ENCODE measurements around the gene IRX2.

DNA sequence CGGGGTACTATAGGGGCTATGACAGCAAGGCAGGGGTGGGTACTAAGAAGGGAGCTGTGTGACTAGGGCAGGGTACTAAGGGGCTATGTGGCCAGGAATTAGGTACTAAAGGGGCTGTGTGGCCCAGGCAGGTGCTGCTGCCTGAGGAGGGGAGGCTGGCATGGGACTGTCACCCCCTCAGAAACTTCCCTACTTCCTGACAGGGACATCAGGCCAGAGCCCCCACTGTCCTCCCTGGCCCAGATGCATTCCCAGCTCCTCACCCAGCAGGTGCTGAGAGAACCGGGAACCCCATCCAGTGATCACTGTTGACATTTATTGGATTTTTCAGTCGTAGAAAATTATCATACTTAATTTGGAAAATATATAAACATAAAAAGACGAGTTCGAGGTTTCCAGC, 26.6 kb downstream of the IRX2 start:
- TF ChIP-seq, protein P1, sequence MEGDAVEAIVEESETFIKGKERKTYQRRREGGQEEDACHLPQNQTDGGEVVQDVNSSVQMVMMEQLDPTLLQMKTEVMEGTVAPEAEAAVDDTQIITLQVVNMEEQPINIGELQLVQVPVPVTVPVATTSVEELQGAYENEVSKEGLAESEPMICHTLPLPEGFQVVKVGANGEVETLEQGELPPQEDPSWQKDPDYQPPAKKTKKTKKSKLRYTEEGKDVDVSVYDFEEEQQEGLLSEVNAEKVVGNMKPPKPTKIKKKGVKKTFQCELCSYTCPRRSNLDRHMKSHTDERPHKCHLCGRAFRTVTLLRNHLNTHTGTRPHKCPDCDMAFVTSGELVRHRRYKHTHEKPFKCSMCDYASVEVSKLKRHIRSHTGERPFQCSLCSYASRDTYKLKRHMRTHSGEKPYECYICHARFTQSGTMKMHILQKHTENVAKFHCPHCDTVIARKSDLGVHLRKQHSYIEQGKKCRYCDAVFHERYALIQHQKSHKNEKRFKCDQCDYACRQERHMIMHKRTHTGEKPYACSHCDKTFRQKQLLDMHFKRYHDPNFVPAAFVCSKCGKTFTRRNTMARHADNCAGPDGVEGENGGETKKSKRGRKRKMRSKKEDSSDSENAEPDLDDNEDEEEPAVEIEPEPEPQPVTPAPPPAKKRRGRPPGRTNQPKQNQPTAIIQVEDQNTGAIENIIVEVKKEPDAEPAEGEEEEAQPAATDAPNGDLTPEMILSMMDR (IDR thresholded peaks at IDR 0.05), result no peak
- TF ChIP-seq POLR2A (IDR thresholded peaks at IDR 0.05), result no peak

All from ovary (tissue), 3 donors.